SJSA1 (cell line): Measurements from ENCODE around the gene GLRX. TPM values are rescaled to one million over a fixed set of nuclear protein-coding genes. Genes with fewer than 3 reads are reported as not detected.
"Not testable (repeated sequence)": the region's sequence is repeated elsewhere in the genome, so short reads cannot be mapped to it uniquely, and the experiment has no call there.

Experiments used
- DNase-seq, 2 experiments: peaks; one replicate each; pipeline ENCODE4 v3.0.0-alpha.2; 2015 to 2020; ENCODE audit warnings: low spot score in 2 of 2, low read depth in 1 of 2
- H3K27ac ChIP-seq: fragments of 250-450 bp; sonication (Bioruptor Pico); 2 replicates; pipeline ENCODE4 v1.5.1; 2020; ENCODE audit warnings: mild to moderate bottlenecking, moderate library complexity
- H3K27me3 ChIP-seq: fragments of 250-450 bp; sonication (Bioruptor Pico); replicated peaks from 2 replicates; pipeline ENCODE4 v1.5.1; 2020; ENCODE audit warnings: mild to moderate bottlenecking, moderate library complexity
- H3K36me3 ChIP-seq: fragments of 250-450 bp; sonication (Bioruptor Pico); 2 replicates; pipeline ENCODE4 v1.5.1; 2020; ENCODE audit warnings: mild to moderate bottlenecking
- H3K4me1 ChIP-seq: fragments of 250-450 bp; sonication (Bioruptor Pico); replicated peaks from 2 replicates; pipeline ENCODE4 v1.6.1; 2021; ENCODE audit warnings: mild to moderate bottlenecking
- H3K4me3 ChIP-seq: fragments of 250-450 bp; sonication (Bioruptor Pico); 2 replicates; pipeline ENCODE4 v1.5.1; 2020; ENCODE audit warnings: mild to moderate bottlenecking
- H3K9me3 ChIP-seq: fragments of 250-450 bp; sonication (Bioruptor Pico); replicated peaks from 2 replicates; pipeline ENCODE4 v1.5.1; 2020; ENCODE audit warnings: mild to moderate bottlenecking
- total RNA-seq: library from RNA; depleted of rRNA; stranded (reverse); fragments of >200 nt; shearing (Covaris generic); gene quantifications from 2 replicates; pipeline ENCODE4 v1.2.3, GENCODE V29; 2014

GLRX gene
- total RNA-seq, 1 experiment from 2014 or later: 18.1 TPM

GRCh38 chr5:95815155-95815729, 7.3 kb downstream of the GLRX start:
- Histone ChIP-seq H3K36me3 (peaks cover 39% of the 10 kb centered on the region), H3K27ac (no peak overlapping the region), H3K27me3 (no peaks in the 10 kb centered on the region), H3K4me3 (no peak overlapping the region), H3K4me1 (peaks cover 25% of the 10 kb centered on the region), H3K9me3 (no peaks in the 10 kb centered on the region)
- DNase-seq: no peak

- DNase-seq, H3K27me3 ChIP-seq, H3K9me3 ChIP-seq, H3K4me3 ChIP-seq, H3K27ac ChIP-seq: not testable (repeated sequence)
- peaks cover 24% of the 10 kb centered on the region for H3K4me1 ChIP-seq
- peaks cover 33% of the 10 kb centered on the region for H3K36me3 ChIP-seq
Measured at GRCh38 chr5:95813035-95813434, 9.5 kb downstream of the GLRX start.

GRCh38 chr5:95812074-95812471, 10.5 kb downstream of the GLRX start:
- peaks cover 31% of the 10 kb centered on the region for H3K36me3 ChIP-seq

GRCh38 chr5:95811461-95812073, 11.0 kb downstream of the GLRX start:
- not testable (repeated sequence) for H3K4me3 ChIP-seq, H3K9me3 ChIP-seq, H3K27me3 ChIP-seq, H3K4me1 ChIP-seq, DNase-seq, H3K27ac ChIP-seq
- H3K36me3 ChIP-seq: peaks cover 26% of the 10 kb centered on the region

More at GRCh38 chr5:95812074-95812471, 10.5 kb downstream of the GLRX start:
- H3K27me3 ChIP-seq: no peaks in the 10 kb centered on the region
- no peak overlapping the region for H3K4me3 ChIP-seq
- no peak overlapping the region for H3K27ac ChIP-seq
- H3K9me3 ChIP-seq: no peaks in the 10 kb centered on the region
- DNase-seq: no peak
- H3K4me1 ChIP-seq: peaks cover 14% of the 10 kb centered on the region

GRCh38 chr5:95811126-95811423, 11.5 kb downstream of the GLRX start:
- not testable (repeated sequence) for H3K9me3 ChIP-seq, H3K4me3 ChIP-seq, H3K27ac ChIP-seq, DNase-seq, H3K27me3 ChIP-seq, H3K4me1 ChIP-seq
- peaks cover 21% of the 10 kb centered on the region for H3K36me3 ChIP-seq

- no peak overlapping the region for H3K4me3 ChIP-seq
- peaks cover 9% of the 10 kb centered on the region; the same call in 1 of the 2 replicates for H3K4me1 ChIP-seq
- DNase-seq: no peak
- H3K36me3 ChIP-seq: peaks cover 17% of the 10 kb centered on the region
- no peaks in the 10 kb centered on the region for H3K9me3 ChIP-seq
- H3K27ac ChIP-seq: no peak overlapping the region
- no peaks in the 10 kb centered on the region for H3K27me3 ChIP-seq
Measured at GRCh38 chr5:95810305-95811125, 12.0 kb downstream of the GLRX start.

GRCh38 chr5:95809414-95809960, 13.0 kb downstream of the GLRX start:
- DNase-seq: no peak
- no peak overlapping the region for H3K27ac ChIP-seq
- H3K27me3 ChIP-seq: no peaks in the 10 kb centered on the region

GRCh38 chr5:95808686-95809413, 13.7 kb downstream of the GLRX start:
- DNase-seq: no peak

More at GRCh38 chr5:95809414-95809960, 13.0 kb downstream of the GLRX start:
- Histone ChIP-seq H3K4me3 (no peak overlapping the region), H3K4me1 (peaks cover 9% of the 10 kb centered on the region; the same call in 1 of the 2 replicates), H3K36me3 (peaks cover 17% of the 10 kb centered on the region; the same call in 1 of the 2 replicates), H3K9me3 (peaks cover 4% of the 10 kb centered on the region; the same call in 1 of the 2 replicates)

GRCh38 chr5:95808013-95808685, 14.4 kb downstream of the GLRX start:
- Histone ChIP-seq H3K4me1 (peaks cover 9% of the 10 kb centered on the region; the same call in 1 of the 2 replicates), H3K9me3 (peaks cover 4% of the 10 kb centered on the region; the same call in 1 of the 2 replicates), H3K27ac (no peak overlapping the region), H3K27me3 (no peaks in the 10 kb centered on the region), H3K36me3 (peaks cover 9% of the 10 kb centered on the region; the same call in 1 of the 2 replicates), H3K4me3 (no peak overlapping the region)
- no peak for DNase-seq

More at GRCh38 chr5:95808686-95809413, 13.7 kb downstream of the GLRX start:
- H3K27me3 ChIP-seq: no peaks in the 10 kb centered on the region
- H3K27ac ChIP-seq: no peak overlapping the region
- H3K4me3 ChIP-seq: no peak overlapping the region
- peaks cover 9% of the 10 kb centered on the region; the same call in 1 of the 2 replicates for H3K4me1 ChIP-seq
- peaks cover 4% of the 10 kb centered on the region; the same call in 1 of the 2 replicates for H3K9me3 ChIP-seq
- peaks cover 16% of the 10 kb centered on the region; the same call in 1 of the 2 replicates for H3K36me3 ChIP-seq

- Histone ChIP-seq H3K4me3 (no peak overlapping the region), H3K27ac (no peak overlapping the region), H3K36me3 (no peaks in the 10 kb centered on the region; the same call in 1 of the 2 replicates)
Measured at GRCh38 chr5:95806687-95807086, 15.8 kb downstream of the GLRX start.

GRCh38 chr5:95804736-95805539, 17.6 kb downstream of the GLRX start:
- no peak for DNase-seq
- peaks cover 9% of the 10 kb centered on the region for H3K4me1 ChIP-seq
- H3K27ac ChIP-seq: no peak overlapping the region
- H3K36me3 ChIP-seq: no peaks in the 10 kb centered on the region; the same call in 1 of the 2 replicates
- peaks cover 4% of the 10 kb centered on the region; the same call in 1 of the 2 replicates for H3K9me3 ChIP-seq
- H3K27me3 ChIP-seq: no peaks in the 10 kb centered on the region
- H3K4me3 ChIP-seq: no peak overlapping the region

More at GRCh38 chr5:95806687-95807086, 15.8 kb downstream of the GLRX start:
- no peaks in the 10 kb centered on the region for H3K27me3 ChIP-seq
- peaks cover 4% of the 10 kb centered on the region; the same call in 1 of the 2 replicates for H3K9me3 ChIP-seq
- no peak for DNase-seq
- peaks cover 13% of the 10 kb centered on the region for H3K4me1 ChIP-seq
